ENCODE data around the gene SERINC1. TPM values are rescaled to one million over a fixed set of nuclear protein-coding genes. Genes with fewer than 3 reads are reported as not detected.

The SERINC1 gene
- total RNA-seq, result 169 TPM

GRCh38 chr6:122471107-122472021 is at the start of gene SERINC1:
SERINC1 (minus strand) TSS chr6:122471807; CDS start chr6:122471737, 70 bp downstream.

GRCh38 chr6:122399348-122400120 is 72.1 kb downstream of the SERINC1 start, which contains the start of gene HSF2:
HSF2 (plus strand) TSS chr6:122399652; CDS start chr6:122399738, 86 bp downstream.

Small RNAs within 50 kb of the gene (small RNA-seq; reads per million reads assigned to genes)
- gene Z99129.1 (ENCODE audit: low replicate concordance), result not detected

Other genes with a start within 250 kb of the SERINC1 start
- 25.7 TPM for gene HSF2, start 72.2 kb downstream of the SERINC1 start, total RNA-seq
- 2.3 TPM for gene PKIB, start 138.6 kb upstream of the SERINC1 start, total RNA-seq

Data from metanephros (tissue), 2 donors.